Astrocyte of the hippocampus (primary cell): ENCODE data around the gene CALY.

Source experiments
- DNase-seq: peaks from one replicate; pipeline ENCODE4 v3.0.0; 2011; ENCODE audit warnings: low read depth, low spot score

CALY gene

GRCh38 chr10:133311570-133311969 lies 25.1 kb downstream of the CALY start:
- no peak for DNase-seq

- no peak for DNase-seq
These were observed 25.9 kb downstream of the CALY start for GRCh38 chr10:133310789-133311188.

DNA sequence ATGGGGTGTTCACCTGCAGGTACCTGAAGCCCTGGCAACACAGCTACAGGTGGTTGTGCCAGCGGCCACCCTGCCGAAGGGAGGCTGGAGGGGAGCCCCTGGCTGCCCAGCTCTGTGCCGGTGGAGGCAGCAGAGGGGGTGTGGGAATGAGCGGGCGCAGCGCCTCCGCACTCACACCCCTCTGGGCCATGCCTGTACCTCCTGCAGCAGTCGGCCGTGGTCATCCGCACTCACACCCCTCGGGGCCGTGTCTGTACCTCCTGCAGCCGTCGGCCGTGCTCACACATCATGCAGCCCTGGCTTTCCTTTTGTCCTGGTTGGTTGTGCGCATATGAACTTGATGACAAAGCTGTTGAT lies 26.3 kb downstream of the CALY start:
- DNase-seq: no peak

- no peak for DNase-seq
These were observed 26.8 kb downstream of the CALY start for GRCh38 chr10:133309720-133310398.

GRCh38 chr10:133309100-133309719 lies 27.5 kb downstream of the CALY start:
- peak; percentile 97 for DNase-seq

DNA sequence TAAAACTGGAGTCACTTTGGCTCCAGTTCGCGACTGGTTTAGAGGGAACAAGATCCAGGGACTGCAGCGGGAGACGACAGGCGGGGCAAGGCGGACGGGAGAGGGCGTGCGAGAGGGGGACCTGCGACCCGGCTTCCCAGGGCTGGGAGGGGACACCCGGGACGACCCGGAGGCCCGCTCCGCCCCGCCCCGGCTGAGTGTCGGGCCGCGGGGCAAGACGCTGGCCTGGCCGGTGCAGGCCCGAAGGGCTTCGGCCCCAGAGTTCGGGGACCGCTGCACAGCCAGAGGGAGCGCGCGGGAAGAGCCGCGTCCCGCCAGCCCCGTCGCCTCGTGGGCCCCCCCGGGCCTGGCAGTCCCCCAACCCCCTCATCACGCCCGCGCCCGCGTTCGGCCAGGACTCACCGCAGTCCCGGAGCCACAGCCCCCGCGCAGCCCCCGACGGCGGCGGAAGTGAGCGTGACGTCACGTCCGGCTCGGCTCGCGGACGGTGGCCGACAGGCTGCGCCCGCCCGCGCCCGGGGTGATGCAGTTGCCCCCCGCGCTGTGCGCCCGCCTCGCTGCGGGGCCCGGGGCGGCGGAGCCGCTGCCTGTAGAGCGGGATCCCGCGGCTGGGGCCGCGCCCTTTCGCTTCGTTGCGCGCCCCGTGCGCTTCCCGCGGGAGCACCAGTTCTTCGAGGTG lies 28.1 kb downstream of the CALY start, which contains the start of the genes TUBGCP2 and ZNF511:
Gene TUBGCP2 (minus strand): TSS at position 452 of the 679 bp plus-strand sequence. CDS start 5,931 bp downstream, outside the sequence.
Gene ZNF511 (plus strand): TSS at position 494 of the 679 bp plus-strand sequence. CDS start 30 bp downstream, at position 524.
- DNase-seq: peak; percentile 95

GRCh38 chr10:133307776-133308420 lies 28.8 kb downstream of the CALY start:
- peak; percentile 87 for DNase-seq

DNA sequence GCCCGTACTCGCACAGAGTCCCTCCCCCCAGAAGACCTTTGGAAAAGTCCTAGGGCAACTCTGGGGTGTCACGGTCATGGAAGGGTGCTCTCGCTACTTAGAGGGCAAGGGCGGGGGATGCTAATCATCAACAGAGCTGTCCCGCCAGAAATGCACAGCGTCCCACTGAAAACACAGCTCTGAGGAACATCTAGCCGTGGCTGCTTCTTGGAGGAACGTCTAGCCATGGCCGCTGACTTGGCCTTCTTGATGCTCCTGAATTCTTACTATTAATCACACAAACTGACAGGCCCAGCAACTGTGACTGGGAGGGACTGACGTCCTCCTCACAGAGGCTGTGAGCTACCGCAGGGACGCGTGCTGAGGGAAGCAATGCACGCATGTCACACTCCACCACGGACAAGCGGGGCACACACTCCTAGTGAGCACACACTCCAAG lies 29.7 kb downstream of the CALY start:
- DNase-seq: no peak

DNA sequence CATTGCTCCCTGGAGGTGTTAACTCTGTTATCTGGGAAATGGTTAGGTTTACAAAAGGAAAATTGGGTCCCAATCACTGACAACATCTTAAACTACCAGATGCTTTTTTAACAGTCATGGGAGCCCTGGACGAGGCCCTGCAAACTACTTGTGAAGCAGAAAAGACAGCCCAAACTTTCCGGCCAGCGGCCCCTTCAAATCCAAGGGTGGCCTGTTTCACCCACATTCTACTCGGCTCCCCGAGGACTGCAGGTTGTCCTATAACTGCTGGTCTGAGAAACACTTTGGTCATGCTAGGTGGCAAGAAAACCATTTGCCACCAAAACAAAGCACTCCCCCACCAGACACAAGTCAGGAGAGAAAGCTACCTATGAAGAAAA lies 30.6 kb downstream of the CALY start:
- DNase-seq: no peak

DNA sequence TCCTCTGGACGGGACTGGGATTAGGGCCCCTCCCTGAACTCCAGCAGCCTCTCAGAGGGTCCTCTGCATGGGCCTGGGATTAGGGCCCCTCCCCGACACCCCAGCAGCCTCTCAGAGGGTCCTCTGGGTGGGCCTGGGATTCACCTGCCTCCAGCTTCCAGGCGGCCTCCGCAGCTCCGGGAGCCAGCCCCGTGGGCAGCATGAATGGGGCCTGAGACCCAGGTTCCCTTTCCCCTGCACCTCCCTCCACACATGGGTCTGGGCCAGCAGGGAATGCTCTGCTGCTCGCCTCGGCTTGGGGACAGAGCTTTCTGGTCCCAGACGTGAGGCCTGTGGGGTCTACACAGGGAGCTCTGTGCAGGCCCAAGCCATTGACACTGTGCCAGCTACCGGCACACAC lies 33.5 kb downstream of the CALY start:
- DNase-seq: no peak

DNA sequence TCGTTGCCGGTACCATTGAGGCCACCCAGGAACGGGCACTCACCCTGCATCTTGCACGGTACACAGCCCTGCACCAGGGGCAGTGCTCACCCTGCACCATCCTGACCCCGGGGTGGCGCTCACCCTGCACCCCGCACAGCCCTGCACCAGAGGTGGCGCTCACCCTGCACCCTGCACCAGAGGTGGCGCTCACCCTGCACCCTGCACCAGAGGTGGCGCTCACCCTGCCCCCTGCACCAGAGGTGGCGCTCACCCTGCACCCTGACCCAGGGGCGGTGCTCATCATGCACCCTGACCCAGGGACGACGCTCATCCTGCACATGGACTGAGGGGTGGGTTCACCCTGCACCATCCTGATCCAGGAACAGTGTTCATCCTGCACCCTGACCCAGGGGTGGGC lies 34.5 kb downstream of the CALY start:
- no peak for DNase-seq

DNA sequence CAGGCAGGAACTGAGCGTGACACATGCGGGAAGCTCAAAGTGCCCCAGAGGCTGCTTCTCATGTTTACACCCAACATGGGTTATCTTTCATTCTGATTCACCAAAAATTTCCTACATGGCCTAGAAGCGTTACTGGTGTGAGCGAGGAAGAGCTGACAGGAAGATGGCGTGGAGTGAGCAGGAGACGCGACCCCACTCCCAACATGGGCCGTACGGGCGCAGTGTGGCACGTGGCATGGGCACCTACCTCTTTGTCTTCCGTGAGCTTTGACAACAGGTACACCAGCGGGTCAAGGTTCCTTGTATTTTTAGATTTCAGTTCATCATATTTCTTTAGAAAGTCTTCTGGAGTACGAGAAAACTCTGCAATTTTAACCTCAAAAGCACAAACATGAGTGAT lies 37.0 kb downstream of the CALY start:
- no peak for DNase-seq

- no peak for DNase-seq
These were observed 37.5 kb downstream of the CALY start for GRCh38 chr10:133299224-133299623.

DNA sequence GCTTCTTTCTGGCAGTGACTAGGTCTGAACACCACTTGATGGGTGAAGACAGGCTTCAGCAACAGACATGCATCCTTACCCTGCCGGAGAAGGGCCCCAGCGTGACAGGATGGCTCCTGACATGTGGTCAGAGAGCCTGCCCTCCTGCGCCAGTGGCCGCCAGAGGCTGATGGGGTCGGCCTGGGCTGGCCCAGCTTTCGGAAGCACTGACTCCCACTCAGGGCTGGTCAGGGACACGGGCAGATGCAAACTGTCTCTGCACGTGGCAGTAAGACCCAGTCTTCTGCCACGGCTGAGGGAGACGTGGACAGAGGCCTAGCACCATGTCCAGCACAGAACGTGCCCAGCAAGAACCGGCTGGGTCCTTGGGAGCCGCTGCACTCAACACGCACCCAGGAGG lies 38.2 kb downstream of the CALY start:
- DNase-seq: no peak

DNA sequence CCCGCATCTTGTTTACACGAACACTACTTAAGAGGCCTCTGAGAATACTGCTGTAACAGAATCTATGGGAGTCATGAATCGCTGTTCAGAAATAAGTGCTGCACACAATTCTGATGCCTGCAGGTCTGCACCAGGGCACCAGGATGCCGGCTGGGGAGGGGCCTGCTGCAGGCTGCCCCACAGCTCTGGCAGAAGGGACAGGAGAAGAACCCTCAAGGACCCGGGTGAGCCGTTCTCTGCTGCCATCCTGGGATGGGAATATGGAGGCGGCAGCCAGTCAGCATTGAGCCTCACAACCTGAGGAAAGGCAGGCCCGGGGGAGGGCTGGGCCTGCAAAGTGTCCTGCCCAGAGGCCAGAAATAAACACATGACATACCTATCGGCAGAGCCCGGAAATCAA lies 39.2 kb downstream of the CALY start:
- no peak for DNase-seq

- DNase-seq: no peak
These were observed 41.0 kb downstream of the CALY start for GRCh38 chr10:133295426-133296320.

GRCh38 chr10:133294189-133294588 lies 42.5 kb downstream of the CALY start:
- DNase-seq: no peak

GRCh38 chr10:133293810-133294119 lies 42.9 kb downstream of the CALY start:
- DNase-seq: no peak

DNA sequence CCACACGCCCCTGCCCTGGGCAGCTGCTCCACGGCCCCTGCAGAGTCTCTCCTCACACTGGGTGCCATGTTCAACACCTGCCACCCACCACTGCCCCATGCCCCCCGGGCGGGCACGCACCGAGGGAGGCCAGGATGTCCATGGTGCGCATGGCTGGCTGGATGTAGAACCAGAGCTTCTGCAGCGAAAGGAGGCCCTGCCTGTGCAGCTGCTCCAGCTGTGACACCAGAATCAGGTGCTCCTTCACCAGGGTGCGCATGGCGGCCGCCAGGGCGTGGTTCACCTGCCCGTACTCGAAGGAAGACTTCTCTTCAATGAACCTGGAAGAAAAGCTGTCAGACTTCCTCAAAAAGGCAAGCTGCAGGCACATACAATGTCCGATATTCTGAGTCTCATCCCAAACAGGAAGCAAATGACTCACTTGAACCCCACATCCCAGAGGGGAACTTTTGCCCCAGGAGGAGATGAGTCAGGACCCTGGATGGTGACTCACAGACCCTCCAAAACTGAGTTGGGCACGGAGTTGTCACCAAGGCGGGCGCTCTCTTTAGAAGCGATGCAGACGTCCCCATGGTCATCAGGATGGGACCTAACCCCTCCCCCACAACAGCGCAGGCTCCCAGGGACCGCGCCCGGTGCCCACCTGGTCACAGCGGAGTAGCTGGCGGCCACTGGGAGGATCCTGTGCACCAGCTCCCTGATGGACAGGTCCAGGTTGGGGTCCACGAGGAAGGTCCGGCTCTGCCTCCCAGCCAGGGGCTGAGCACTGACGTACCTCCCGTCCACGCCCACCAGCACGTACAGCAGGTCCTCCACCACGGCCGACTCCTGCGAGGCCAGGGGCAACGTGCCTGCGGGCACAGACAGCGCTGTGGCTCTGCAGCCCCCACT lies 43.5 kb downstream of the CALY start:
- no peak for DNase-seq

DNA sequence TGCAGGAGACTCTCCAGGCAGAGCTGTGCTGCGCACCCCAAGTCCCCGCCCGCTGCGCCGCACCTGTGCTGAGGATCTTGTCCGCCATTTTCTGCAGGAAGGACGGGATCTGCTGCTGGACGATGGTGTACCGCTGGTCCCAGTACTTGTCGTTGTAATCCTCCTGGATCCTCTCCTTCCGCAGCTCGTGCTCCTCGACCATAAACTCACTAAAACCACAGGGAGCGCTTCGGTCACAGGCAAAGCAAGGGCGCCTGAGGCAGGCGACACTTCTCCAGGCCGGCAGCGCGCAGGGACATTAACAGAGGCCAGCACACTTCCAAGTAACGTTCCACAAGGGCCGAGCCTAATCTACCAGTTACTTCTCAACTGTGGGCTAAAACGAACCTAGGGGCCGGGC lies 46.9 kb downstream of the CALY start:
- DNase-seq: no peak
